Ramos (cell line): ENCODE measurements around the gene PCAT7.
"Not testable (repeated sequence)": the region's sequence is repeated elsewhere in the genome, so short reads cannot be mapped to it uniquely, and the experiment has no call there.

Experiments
- in situ Hi-C: fragments of 300-500 bp; cut with MboI; formaldehyde crosslinking; loops from one replicate; pipeline ENCODE4 v1.14.3; 2022; ENCODE audit warnings: low sequenced_read_pairs; ENCODE audit not compliant: unreplicated experiment

Gene PCAT7

GRCh38 chr9:94560237-94560636, 5.4 kb downstream of the PCAT7 start:
- in situ Hi-C loops: no loop called here

- in situ Hi-C loops: no loop called here
Observed at GRCh38 chr9:94563548-94563947, 8.7 kb downstream of the PCAT7 start.

- in situ Hi-C loops: not testable (repeated sequence)
Observed at GRCh38 chr9:94564279-94564678, 9.4 kb downstream of the PCAT7 start.

- in situ Hi-C loops: no loop called here
Observed at GRCh38 chr9:94566550-94566949, 11.7 kb downstream of the PCAT7 start.

- in situ Hi-C loops: no loop called here
Observed at GRCh38 chr9:94567271-94567670, 12.4 kb downstream of the PCAT7 start.

GRCh38 chr9:94568250-94568889, 13.5 kb downstream of the PCAT7 start:
- in situ Hi-C loops: no loop called here

GRCh38 chr9:94568972-94569712, 14.3 kb downstream of the PCAT7 start:
- in situ Hi-C loops: no loop called here

GRCh38 chr9:94576131-94576530, 21.2 kb downstream of the PCAT7 start:
- in situ Hi-C loops: loop anchor here (25.0 kb wide), 1 partner anchor 514 kb away; no protein-coding TSS in a partner anchor

GRCh38 chr9:94577036-94577435, 22.2 kb downstream of the PCAT7 start:
- in situ Hi-C loops: loop anchor here (25.0 kb wide), 1 partner anchor 515 kb away; no protein-coding TSS in a partner anchor

- in situ Hi-C loops: loop anchor here (25.0 kb wide), 1 partner anchor 515 kb away; no protein-coding TSS in a partner anchor
Observed at GRCh38 chr9:94577571-94577970, 22.7 kb downstream of the PCAT7 start.

GRCh38 chr9:94581728-94582127, 26.8 kb downstream of the PCAT7 start:
- in situ Hi-C loops: loop anchor here (25.0 kb wide), 1 partner anchor 519 kb away; no protein-coding TSS in a partner anchor

- in situ Hi-C loops: loop anchor here (25.0 kb wide), 1 partner anchor 522 kb away; no protein-coding TSS in a partner anchor
Observed at GRCh38 chr9:94584555-94584954, 29.7 kb downstream of the PCAT7 start.

- in situ Hi-C loops: loop anchor here (25.0 kb wide), 1 partner anchor 524 kb away; no protein-coding TSS in a partner anchor
Observed at GRCh38 chr9:94586316-94586715, 31.4 kb downstream of the PCAT7 start.

GRCh38 chr9:94586814-94587213, 31.9 kb downstream of the PCAT7 start:
- in situ Hi-C loops: loop anchor here (25.0 kb wide), 1 partner anchor 525 kb away; no protein-coding TSS in a partner anchor

GRCh38 chr9:94588681-94589080, 33.8 kb downstream of the PCAT7 start:
- in situ Hi-C loops: loop anchor here (25.0 kb wide), 1 partner anchor 526 kb away; no protein-coding TSS in a partner anchor

GRCh38 chr9:94591046-94591545, 36.2 kb downstream of the PCAT7 start:
- in situ Hi-C loops: loop anchor here (25.0 kb wide), 1 partner anchor 529 kb away; no protein-coding TSS in a partner anchor

GRCh38 chr9:94591876-94592275, 37.0 kb downstream of the PCAT7 start:
- in situ Hi-C loops: loop anchor here (25.0 kb wide), 1 partner anchor 530 kb away; no protein-coding TSS in a partner anchor

GRCh38 chr9:94592683-94593082, 37.8 kb downstream of the PCAT7 start:
- in situ Hi-C loops: loop anchor here (25.0 kb wide), 1 partner anchor 530 kb away; no protein-coding TSS in a partner anchor

GRCh38 chr9:94593459-94594345, 38.8 kb downstream of the PCAT7 start, which contains the start of gene FBP2:
FBP2 (minus strand) TSS chr9:94593824; CDS start chr9:94593726, 98 bp downstream.
- in situ Hi-C loops: loop anchor here (25.0 kb wide), 1 partner anchor 531 kb away; no protein-coding TSS in a partner anchor

- in situ Hi-C loops: loop anchor here (25.0 kb wide), 1 partner anchor 537 kb away; no protein-coding TSS in a partner anchor
Observed at GRCh38 chr9:94599102-94599501, 44.2 kb downstream of the PCAT7 start.
